K562 (cell line): Measurements from ENCODE around the gene CD300H. TPM values are rescaled to one million over a fixed set of nuclear protein-coding genes. Genes with fewer than 3 reads are reported as not detected.

ENCODE experiments used
- ATAC-seq: fragments of 200-7000 bp; cut with Tn5 transposase; 3 replicates; pipeline ENCODE4 v1.9.1; 2020; ENCODE audit warnings: moderate library complexity
- BruUV-seq: library from RNA; stranded (reverse); fragments of 400-500 nt; replicated peaks from 2 replicates; lab custom pipeline; 2021; lab: Mats Ljungman, UMichigan
- CTCF ChIA-PET: fragments of 300-600 bp; formaldehyde crosslinking; extraction: SDS; loops from one replicate; lab custom pipeline; 2021; ENCODE audit warnings: low intra/inter-chr PET ratio; lab: Yijun Ruan, JAX
- POLR2A ChIA-PET: fragments of 300-600, 350-650 bp; sonication (Branson Sonifier 250); formaldehyde crosslinking; extraction: SDS; loops from one replicate; lab custom pipeline; 2021; ENCODE audit warnings: antibody characterized with exemption, inconsistent platforms; lab: Yijun Ruan, JAX
- DNase-seq, 4 experiments: peaks; one replicate each; pipeline versions ENCODE4 v3.0.0 to v3.0.0-alpha.2; 2011 to 2018; ENCODE audit warnings: low spot score in 3 of 4, mixed read lengths in 3 of 4; ENCODE audit errors: extremely low read depth in 1 of 4
- FAIRE-seq: peaks from 2 replicates; lab custom pipeline; 2011; peaks lifted over from hg19 to GRCh38; lab: Jason Lieb, UNC
- H2AFZ ChIP-seq: 2 replicates; pipeline ENCODE4 v1.6.0; 2011; ENCODE audit warnings: low read depth, low read length, control low read depth, inconsistent platforms
- H3K27ac ChIP-seq: fragments of 200-600 bp; 3 replicates; pipeline ENCODE4 v1.8.0; 2011; ENCODE audit warnings: low read depth, mild to moderate bottlenecking, control low read depth, inconsistent platforms, low read length, moderate library complexity, mixed read lengths; ENCODE audit errors: extremely low read depth
- H3K27me3 ChIP-seq, 2 experiments: fragments of 300-600 bp in 1 of 2; 2 replicates in 1 of 2; 3 replicates in 1 of 2; pipeline versions ENCODE4 v1.6.0 to v1.8.0; 2011; ENCODE audit warnings: inconsistent platforms in 2 of 2, low read length in 2 of 2, mild to moderate bottlenecking in 1 of 2, mixed read lengths in 1 of 2, moderate library complexity in 1 of 2; ENCODE audit not compliant: control insufficient read depth in 2 of 2, insufficient read depth in 2 of 2
- H3K36me3 ChIP-seq: fragments of 300-600 bp; 3 replicates; pipeline ENCODE4 v1.8.0; 2011; ENCODE audit warnings: mild to moderate bottlenecking, low read length, inconsistent platforms; ENCODE audit not compliant: control insufficient read depth, insufficient read depth
- H3K4me1 ChIP-seq, 2 experiments: fragments of 200-600 bp in 1 of 2; replicated peaks in 1 of 2; 2 replicates in 1 of 2; 3 replicates in 1 of 2; pipeline versions ENCODE4 v1.5.1 to v1.8.0; 2011; ENCODE audit warnings: inconsistent platforms in 2 of 2, low read length in 2 of 2, mild to moderate bottlenecking in 1 of 2, mixed read lengths in 1 of 2, moderate library complexity in 1 of 2; ENCODE audit not compliant: control insufficient read depth in 2 of 2, insufficient read depth in 2 of 2
- H3K4me2 ChIP-seq: 2 replicates; pipeline ENCODE4 v1.6.1; 2011; ENCODE audit warnings: low read length, control low read depth, inconsistent platforms, mixed read lengths; ENCODE audit not compliant: insufficient read depth
- H3K4me3 ChIP-seq: fragments of 200-600 bp; sonication (generic), shearing (Covaris generic); 2 replicates; pipeline ENCODE4 v1.5.1; 2016; ENCODE audit warnings: control low read depth, inconsistent platforms
- H3K79me2 ChIP-seq: fragments of 200-600 bp; 3 replicates; pipeline ENCODE4 v1.8.0; 2011; ENCODE audit warnings: low read length, inconsistent platforms; ENCODE audit not compliant: control insufficient read depth, insufficient read depth
- H3K9ac ChIP-seq, 2 experiments: 2 replicates each; pipeline versions ENCODE4 v1.6.0 to v1.6.1; 2011; ENCODE audit warnings: low read depth in 2 of 2, low read length in 2 of 2, control low read depth in 1 of 2, inconsistent platforms in 1 of 2, mild to moderate bottlenecking in 1 of 2, mixed read lengths in 1 of 2; ENCODE audit not compliant: insufficient read depth in 1 of 2
- H3K9me1 ChIP-seq: one replicate; pipeline ENCODE4 v1.6.0; 2011; ENCODE audit warnings: inconsistent platforms, mild to moderate bottlenecking, low read length, moderate library complexity; ENCODE audit not compliant: control insufficient read depth, insufficient read depth
- H3K9me3 ChIP-seq: replicated peaks from 2 replicates; pipeline ENCODE4 v1.5.1; 2011; ENCODE audit warnings: low read depth, low read length, inconsistent platforms; ENCODE audit not compliant: control insufficient read depth, insufficient read depth
- H4K20me1 ChIP-seq: replicated peaks from 2 replicates; pipeline ENCODE4 v1.6.1; 2011; ENCODE audit warnings: low read length, inconsistent platforms, mixed read lengths; ENCODE audit not compliant: control insufficient read depth, insufficient read depth
- FOXK1 ChIP-seq: sonication (generic); formaldehyde crosslinking; IDR thresholded peaks from 2 replicates; pipeline ENCODE4 v1.8.0; 2022; ENCODE audit warnings: missing genetic modification reagents, mild to moderate bottlenecking, borderline replicate concordance
- NCOA4 ChIP-seq: fragments of 450-650 bp; IDR thresholded peaks from 2 replicates; pipeline ENCODE4 v1.6.1; 2018; ENCODE audit warnings: mild to moderate bottlenecking; ENCODE audit not compliant: partially characterized antibody
- SP1 ChIP-seq: sonication (generic); formaldehyde crosslinking; IDR thresholded peaks from 2 replicates; pipeline ENCODE4 v1.8.1; 2022; ENCODE audit warnings: mild to moderate bottlenecking, missing genetic modification reagents
- WGBS: fragments of 100-300 bp; shearing (Covaris generic); methylation state at CpG from one replicate; pipeline ENCODE4 v1.1.6; 2016; ENCODE audit warnings: low coverage, mixed read lengths; ENCODE audit not compliant: insufficient coverage; ENCODE audit errors: missing lambda C conversion rate; 5-methylcytosine and 5-hydroxymethylcytosine counted together
- in situ Hi-C: fragments of 300-500 bp; cut with MboI; formaldehyde crosslinking; loops from 4 replicates; pipeline ENCODE4 v1.15.0; 2018; ENCODE audit warnings: inconsistent platforms, mixed read lengths
- intact Hi-C: fragments of 100-400 bp; cut with micrococcal nuclease; formaldehyde crosslinking; loops from 2 replicates; pipeline ENCODE4 v1.14.2; 2022
- polyA plus RNA-seq, 8 experiments: library from polyadenylated mRNA; depleted of rRNA in 4 of 8; stranded (reverse) in 5 of 8; unstranded in 3 of 8; fragments of >200 nt; fragmentation: Nextera tagmentation in 2 of 8; fragmentation: Illumina TruSeq in 1 of 8; extraction: Ambion mirVana in 2 of 8; extraction: Trizol in 1 of 8; gene quantifications; 2 replicates each; pipeline versions ENCODE4 v1.2.1 to v1.2.3, GENCODE V29; 2011 to 2014; ENCODE audit warnings: inconsistent platforms in 1 of 8, missing spikeins in 1 of 8
- total RNA-seq, 7 experiments: library from RNA; depleted of rRNA in 6 of 7; stranded (reverse); fragments of >200 nt in 6 of 7; fragmentation: Illumina TruSeq in 2 of 7; extraction: Trizol in 2 of 7; gene quantifications; 2 replicates each; pipeline versions ENCODE4 v1.2.1 to v1.2.3, GENCODE V29; 2011 to 2021; ENCODE audit warnings: low replicate concordance in 1 of 7
- TF ChIP-seq, protein P1 (sequence below): fragments of 450-650 bp; IDR thresholded peaks from 2 replicates; pipeline ENCODE4 v1.6.1; 2018; ENCODE audit warnings: mild to moderate bottlenecking, low read depth; ENCODE audit not compliant: partially characterized antibody

CD300H gene
- total and polyA plus RNA-seq, 9 of the 15 experiments (the other 6 are each of a cell fraction or from before 2014, with no cell fraction given) = not detected

- no TSS peak for BruUV-seq
- Histone ChIP-seq H3K79me2 (no peaks in the 10 kb centered on the region), H2AFZ (no peak overlapping the region), H3K4me2 (no peak overlapping the region), H4K20me1 (no peaks in the 10 kb centered on the region), H3K4me1 (no peaks in the 10 kb centered on the region), H3K9me1 (no peaks in the 10 kb centered on the region), H3K4me3 (no peak overlapping the region), H3K36me3 (no peaks in the 10 kb centered on the region), H3K27ac (no peak overlapping the region), H3K27me3 (peaks cover 3 to 60% of the 10 kb centered on the region in 2 experiments; a peak in 3 of 5 replicates), H3K9me3 (no peaks in the 10 kb centered on the region), H3K9ac (no peak overlapping the region; a peak in 1 of 4 replicates)
- intact Hi-C loops (loop anchor here (5.0 kb wide), 1 partner anchor 302 kb away; no protein-coding TSS in a partner anchor), in situ Hi-C loops (no loop called here)
- DNase-seq (no peak), FAIRE-seq (no peak), ATAC-seq (no peak)
- ChIA-PET CTCF (no interaction called here), POLR2A (interaction anchor here (1.0 kb wide), 1 partner anchor 11 kb away, joined by 4 read pairs; no protein-coding TSS in a partner anchor)
- no peak for TF ChIP-seq FOXK1
- no peak for TF ChIP-seq NCOA4
- TF ChIP-seq, protein P1, sequence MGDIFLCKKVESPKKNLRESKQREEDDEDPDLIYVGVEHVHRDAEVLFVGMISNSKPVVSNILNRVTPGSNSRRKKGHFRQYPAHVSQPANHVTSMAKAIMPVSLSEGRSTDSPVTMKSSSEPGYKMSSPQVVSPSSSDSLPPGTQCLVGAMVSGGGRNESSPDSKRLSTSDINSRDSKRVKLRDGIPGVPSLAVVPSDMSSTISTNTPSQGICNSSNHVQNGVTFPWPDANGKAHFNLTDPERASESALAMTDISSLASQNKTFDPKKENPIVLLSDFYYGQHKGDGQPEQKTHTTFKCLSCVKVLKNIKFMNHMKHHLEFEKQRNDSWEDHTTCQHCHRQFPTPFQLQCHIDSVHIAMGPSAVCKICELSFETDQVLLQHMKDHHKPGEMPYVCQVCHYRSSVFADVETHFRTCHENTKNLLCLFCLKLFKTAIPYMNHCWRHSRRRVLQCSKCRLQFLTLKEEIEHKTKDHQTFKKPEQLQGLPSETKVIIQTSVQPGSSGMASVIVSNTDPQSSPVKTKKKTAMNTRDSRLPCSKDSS = no peak
- no peak for TF ChIP-seq SP1 (CRISPR knock-in tag)
- WGBS = 2% methylated on average over 10 of the region's 10 CpGs
Measured at GRCh38 chr17:74604761-74605160, 37.5 kb upstream of the CD300H start.
